NK-92 (cell line): ENCODE results near the gene FKBP1A.

Experiments used
- DNase-seq: peaks from one replicate; lab custom pipeline; 2025; ENCODE audit not compliant: unreplicated experiment; lab: John Stamatoyannopoulos, UW

The FKBP1A gene

GRCh38 chr20:1392693-1393506 lies at the start of gene FKBP1A:
TSS of gene FKBP1A (minus strand) at chr20:1393054. CDS start at chr20:1392998, 56 bp downstream.
- DNase-seq, result peak; percentile 79

- no peak for DNase-seq
Observed at GRCh38 chr20:1442304-1442703, 49.5 kb upstream of the FKBP1A start.

GRCh38 chr20:1441133-1441532 lies 48.3 kb upstream of the FKBP1A start:
- DNase-seq, result no peak

- DNase-seq, result no peak
Observed at GRCh38 chr20:1440024-1440423, 47.2 kb upstream of the FKBP1A start.

- no peak for DNase-seq
Observed at GRCh38 chr20:1438361-1438760, 45.5 kb upstream of the FKBP1A start.

GRCh38 chr20:1437235-1437904 lies 44.5 kb upstream of the FKBP1A start:
- no peak for DNase-seq

GRCh38 chr20:1436263-1436662 lies 43.4 kb upstream of the FKBP1A start:
- DNase-seq, result no peak

GRCh38 chr20:1435337-1435699 lies 42.5 kb upstream of the FKBP1A start:
- no peak for DNase-seq

GRCh38 chr20:1434571-1435336 lies 41.9 kb upstream of the FKBP1A start:
- DNase-seq, result no peak

- DNase-seq, result no peak
Observed at GRCh38 chr20:1431158-1431557, 38.3 kb upstream of the FKBP1A start.

GRCh38 chr20:1430004-1430451 lies 37.2 kb upstream of the FKBP1A start:
- DNase-seq, result no peak

- no peak for DNase-seq
Observed at GRCh38 chr20:1429143-1429728, 36.4 kb upstream of the FKBP1A start.

GRCh38 chr20:1427457-1428054 lies 34.7 kb upstream of the FKBP1A start:
- no peak for DNase-seq

- DNase-seq, result no peak
Observed at GRCh38 chr20:1426231-1426849, 33.5 kb upstream of the FKBP1A start.

- DNase-seq, result no peak
Observed at GRCh38 chr20:1424336-1424735, 31.5 kb upstream of the FKBP1A start.

GRCh38 chr20:1423625-1424106 lies 30.8 kb upstream of the FKBP1A start:
- DNase-seq, result no peak

GRCh38 chr20:1423206-1423605 lies 30.4 kb upstream of the FKBP1A start:
- DNase-seq, result no peak

- no peak for DNase-seq
Observed at GRCh38 chr20:1422753-1423152, 29.9 kb upstream of the FKBP1A start.

- no peak for DNase-seq
Observed at GRCh38 chr20:1420066-1420465, 27.2 kb upstream of the FKBP1A start.

GRCh38 chr20:1418350-1418749 lies 25.5 kb upstream of the FKBP1A start:
- no peak for DNase-seq
